GM21576 (cell line): ENCODE data around the gene HSP90AB1.

ENCODE experiments used
- ATAC-seq: cut with Tn5 transposase; IDR thresholded peaks from one replicate; pipeline ENCODE4 v1.9.1; 2021; ENCODE audit warnings: mild to moderate bottlenecking, moderate library complexity; ENCODE audit not compliant: unreplicated experiment

Gene HSP90AB1

GRCh38 chr6:44278774-44279697 is 32.1 kb downstream of the HSP90AB1 start:
- no peak for ATAC-seq

GRCh38 chr6:44284121-44284520 is 37.2 kb downstream of the HSP90AB1 start:
- no peak for ATAC-seq

- no peak for ATAC-seq
Measured at GRCh38 chr6:44284867-44285266, 38.0 kb downstream of the HSP90AB1 start.

DNA sequence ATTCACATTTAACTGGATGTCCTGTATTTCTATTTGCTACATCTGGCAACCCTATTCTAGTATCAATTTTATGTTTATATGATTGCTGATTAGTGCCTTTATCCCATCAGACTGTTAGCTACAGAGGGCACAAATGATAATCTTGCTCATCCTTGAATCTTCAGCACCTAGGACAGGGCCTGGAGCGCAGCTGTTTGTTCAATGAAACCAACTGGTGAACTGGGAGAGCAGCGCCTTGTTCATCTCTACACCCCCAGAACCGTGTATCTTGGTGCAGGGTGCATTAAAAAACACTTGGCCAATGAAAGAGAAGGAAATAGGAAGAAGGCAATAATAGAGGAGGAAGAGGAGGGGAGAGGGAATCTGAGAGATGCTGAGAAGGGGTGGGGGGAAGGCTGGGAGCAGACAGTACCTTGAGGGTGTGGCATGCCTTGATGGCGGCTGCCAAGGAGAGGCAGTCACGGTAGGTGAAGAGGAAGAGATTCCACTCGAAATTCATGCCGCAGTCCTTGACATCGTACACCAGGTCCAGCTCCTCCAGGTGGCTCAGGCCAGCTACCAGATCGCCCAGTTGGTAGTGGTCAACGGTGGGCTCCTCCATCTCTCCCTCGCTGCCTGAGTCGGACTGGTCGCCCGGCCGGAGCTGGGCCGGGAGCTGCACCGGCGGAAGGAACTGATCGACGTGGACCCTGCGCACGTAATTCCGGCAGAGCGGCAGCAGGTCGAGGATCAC is 38.8 kb downstream of the HSP90AB1 start:
- no peak for ATAC-seq

- no peak for ATAC-seq
Measured at GRCh38 chr6:44286285-44286565, 39.3 kb downstream of the HSP90AB1 start.

DNA sequence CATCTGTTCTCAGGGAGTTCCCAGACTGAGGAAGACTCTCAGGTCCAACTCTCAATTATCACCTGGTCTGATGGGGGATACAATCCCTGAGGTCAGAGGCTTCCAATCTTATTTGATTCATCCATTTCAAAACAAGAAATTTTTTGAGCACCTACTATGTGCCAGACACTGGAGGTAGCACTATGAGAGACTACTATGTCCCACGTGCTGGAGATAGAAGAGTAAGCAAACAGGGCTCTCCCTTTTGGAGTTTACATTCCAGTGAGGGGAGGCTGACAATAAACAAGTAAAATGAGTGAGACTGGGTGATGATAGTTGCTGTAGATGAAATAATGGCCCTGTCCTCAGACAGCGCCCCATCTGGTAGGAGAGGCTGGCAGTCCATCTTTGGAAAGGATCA is 39.8 kb downstream of the HSP90AB1 start:
- ATAC-seq = no peak

- no peak for ATAC-seq
Measured at GRCh38 chr6:44289726-44290260, 42.9 kb downstream of the HSP90AB1 start.

DNA sequence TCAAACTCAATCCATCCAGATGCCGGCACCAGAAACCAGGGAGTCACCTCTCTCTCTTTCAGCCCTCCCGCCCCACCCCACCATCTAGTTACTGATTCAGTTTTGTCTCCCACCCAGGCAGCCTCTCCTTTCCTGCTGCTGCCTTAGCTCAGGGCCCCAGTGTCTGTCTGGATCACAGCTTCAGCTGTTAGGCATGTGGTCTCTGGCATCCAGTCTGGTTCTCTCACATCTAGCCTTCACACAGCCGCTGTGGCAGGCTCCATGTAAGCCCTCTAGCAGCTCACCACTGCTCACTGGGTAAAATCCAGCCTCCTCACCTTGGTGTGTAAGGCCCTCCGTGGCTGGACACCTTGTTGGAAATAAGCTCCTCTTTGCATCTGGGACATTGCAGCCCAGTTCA is 44.9 kb downstream of the HSP90AB1 start:
- ATAC-seq = no peak

- no peak for ATAC-seq
Measured at GRCh38 chr6:44292661-44293365, 45.9 kb downstream of the HSP90AB1 start.

GRCh38 chr6:44294832-44295791 is 48.2 kb downstream of the HSP90AB1 start:
- no peak for ATAC-seq

GRCh38 chr6:44297063-44298038 is 50.5 kb downstream of the HSP90AB1 start:
- ATAC-seq = no peak

DNA sequence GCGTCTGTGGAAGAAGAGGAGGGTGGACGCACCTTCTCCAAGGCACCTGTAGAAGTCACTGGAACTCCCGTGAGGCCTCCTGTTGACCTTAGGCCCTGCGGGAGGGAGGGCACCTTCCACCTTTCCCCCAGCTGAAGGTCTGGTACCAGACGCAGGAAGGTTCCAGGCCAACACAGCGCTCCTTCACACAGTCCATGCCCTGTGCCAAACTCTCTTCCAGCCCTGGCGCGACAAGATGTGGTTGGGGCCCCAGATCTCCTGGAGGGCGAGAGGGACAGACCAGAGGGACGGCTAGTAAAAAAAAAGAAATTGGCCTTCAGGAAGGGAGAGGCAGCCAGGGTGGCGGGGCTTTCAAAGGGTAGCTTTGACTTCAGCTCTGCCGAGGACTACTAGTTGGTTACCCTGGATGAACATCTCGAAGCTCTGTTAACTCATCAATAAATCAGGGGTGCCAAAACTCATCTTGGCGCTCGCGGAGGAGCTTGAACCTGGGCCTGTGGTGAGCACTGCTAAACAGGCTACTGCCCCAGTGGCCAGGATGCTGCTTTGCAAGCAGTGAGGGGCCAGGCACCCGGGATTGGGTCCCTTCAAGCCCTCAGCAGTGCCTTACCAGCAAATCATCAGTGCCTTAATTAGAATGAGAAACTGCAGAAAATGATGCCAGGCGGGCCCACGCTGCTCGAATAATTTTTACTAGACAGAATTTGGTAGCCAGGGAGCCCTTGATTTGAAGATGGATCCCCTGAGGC is 51.3 kb downstream of the HSP90AB1 start:
- ATAC-seq = no peak

DNA sequence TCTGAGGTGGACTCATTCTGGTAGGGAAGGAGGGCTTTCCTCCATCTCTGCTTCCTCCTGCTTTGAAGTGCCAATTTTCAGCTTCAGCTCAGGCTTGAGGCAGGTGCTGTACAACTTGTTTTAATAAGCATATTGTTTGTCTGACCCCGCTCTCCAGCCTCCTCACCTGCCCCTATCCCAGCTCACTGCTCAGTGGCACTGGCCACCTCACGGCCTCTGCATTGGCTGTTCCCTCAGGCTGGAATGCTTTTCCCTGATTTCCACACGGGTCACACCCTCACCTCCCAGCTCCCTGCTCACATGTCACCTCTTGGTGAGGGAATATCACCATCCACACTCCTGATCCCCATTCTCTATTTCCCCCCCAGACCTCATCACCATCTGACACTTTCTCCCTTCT is 52.0 kb downstream of the HSP90AB1 start:
- ATAC-seq = no peak

GRCh38 chr6:44300292-44300823 is 53.5 kb downstream of the HSP90AB1 start:
- ATAC-seq = no peak

GRCh38 chr6:44301106-44301505 is 54.2 kb downstream of the HSP90AB1 start:
- ATAC-seq = no peak

DNA sequence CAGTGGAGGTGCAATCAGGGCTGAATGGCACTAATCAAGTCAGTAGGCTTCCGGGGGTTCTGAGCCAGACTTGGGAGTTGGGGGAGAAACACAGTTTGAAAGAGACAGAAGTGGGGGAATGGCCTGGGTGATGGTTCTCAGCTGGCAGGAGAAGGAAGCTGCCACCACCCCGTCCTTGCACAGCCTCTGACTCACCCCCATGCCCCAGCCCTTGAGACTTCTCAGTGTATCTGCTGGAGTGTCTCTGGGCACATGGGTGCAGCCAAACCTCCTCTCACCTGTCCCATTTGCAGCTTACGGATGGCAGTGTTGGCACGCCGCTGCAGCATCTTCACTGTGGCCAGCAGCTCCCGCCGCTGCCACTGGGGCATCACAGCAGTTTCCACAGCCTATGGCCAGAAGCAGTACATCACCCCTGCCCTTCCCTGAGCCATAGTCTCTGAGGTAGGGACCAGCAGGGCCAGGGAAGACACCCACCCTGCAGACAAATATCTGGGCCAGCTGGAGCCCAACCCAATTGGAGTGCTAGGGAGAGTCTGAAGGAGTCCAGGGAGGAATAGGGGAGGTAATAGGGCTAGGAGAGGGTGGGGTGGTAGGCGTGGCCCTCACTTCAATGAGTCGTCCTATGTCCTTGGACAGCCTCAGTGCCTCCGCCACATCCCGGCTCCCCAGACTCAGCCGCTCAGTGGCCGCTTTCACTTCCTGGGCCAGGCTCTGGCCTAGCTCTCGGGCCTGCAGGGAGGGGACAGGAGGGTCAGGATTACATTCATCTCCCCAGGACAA is 55.1 kb downstream of the HSP90AB1 start:
- no peak for ATAC-seq

DNA sequence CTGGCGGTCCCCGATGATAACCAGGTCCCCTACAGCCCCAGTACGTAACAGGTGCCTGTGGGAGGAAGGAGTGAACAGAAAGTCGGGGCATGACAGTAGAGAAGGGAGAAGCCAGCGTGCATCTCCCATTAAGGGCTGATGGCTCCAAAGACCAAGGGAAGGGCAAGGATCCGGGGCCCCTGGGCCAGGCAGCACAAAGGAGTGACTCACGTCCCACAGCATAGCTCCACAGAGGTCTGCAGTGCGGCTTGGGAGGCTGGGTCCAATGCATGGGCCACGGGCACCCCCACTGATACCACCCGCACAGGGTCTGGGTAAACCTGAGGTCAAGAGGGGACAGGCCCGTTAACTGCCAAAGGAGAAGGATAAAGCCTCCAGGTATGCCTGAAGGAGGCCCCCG is 56.0 kb downstream of the HSP90AB1 start:
- no peak for ATAC-seq
